GM21367 (cell line): ENCODE measurements around the gene HHEX.

Experiments
- ATAC-seq: cut with Tn5 transposase; IDR thresholded peaks from one replicate; pipeline ENCODE4 v1.9.1; 2021; ENCODE audit not compliant: unreplicated experiment

Gene HHEX

GRCh38 chr10:92732958-92733357, 43.2 kb downstream of the HHEX start:
- ATAC-seq = no peak

GRCh38 chr10:92734301-92734700, 44.5 kb downstream of the HHEX start:
- ATAC-seq = no peak

- ATAC-seq = no peak
Measured at GRCh38 chr10:92735938-92736337, 46.2 kb downstream of the HHEX start.

- ATAC-seq = no peak
Measured at GRCh38 chr10:92737484-92737883, 47.7 kb downstream of the HHEX start.

- no peak for ATAC-seq
Measured at GRCh38 chr10:92740762-92741161, 51.0 kb downstream of the HHEX start.

- ATAC-seq = peak; percentile 2
Measured at GRCh38 chr10:92741741-92742140, 52.0 kb downstream of the HHEX start.

GRCh38 chr10:92742331-92743228, 52.8 kb downstream of the HHEX start:
- ATAC-seq = peak; percentile 96
